ENCODE measurements around the gene ATF6.
"Not testable (repeated sequence)": the region's sequence is repeated elsewhere in the genome, so short reads cannot be mapped to it uniquely, and the experiment has no call there.

ATF6 gene

GRCh38 chr1:161733526-161733925 is 32.6 kb upstream of the ATF6 start:
- DNase-seq (ENCODE audit: low spot score): no peak

DNA sequence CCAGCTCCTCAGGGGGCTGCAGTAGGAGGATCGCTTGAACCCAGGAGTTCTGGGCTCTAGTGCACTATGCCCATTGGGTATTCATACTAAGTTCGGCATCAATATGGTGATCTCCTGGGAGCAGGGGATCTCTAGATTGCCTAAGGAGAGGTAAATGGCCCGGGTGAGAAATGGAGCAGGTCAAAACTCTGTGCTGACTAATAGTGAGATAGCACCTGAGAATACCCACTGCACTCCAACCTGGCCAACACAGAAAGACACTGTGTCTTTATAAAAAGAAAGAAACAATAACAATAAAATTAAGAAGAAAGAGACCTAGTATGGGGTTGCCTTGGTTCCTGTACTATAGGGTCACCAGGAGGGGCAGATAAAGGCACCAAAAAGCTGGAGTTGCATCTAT is 30.3 kb upstream of the ATF6 start:
- no peak for DNase-seq (ENCODE audit: low spot score)

DNA sequence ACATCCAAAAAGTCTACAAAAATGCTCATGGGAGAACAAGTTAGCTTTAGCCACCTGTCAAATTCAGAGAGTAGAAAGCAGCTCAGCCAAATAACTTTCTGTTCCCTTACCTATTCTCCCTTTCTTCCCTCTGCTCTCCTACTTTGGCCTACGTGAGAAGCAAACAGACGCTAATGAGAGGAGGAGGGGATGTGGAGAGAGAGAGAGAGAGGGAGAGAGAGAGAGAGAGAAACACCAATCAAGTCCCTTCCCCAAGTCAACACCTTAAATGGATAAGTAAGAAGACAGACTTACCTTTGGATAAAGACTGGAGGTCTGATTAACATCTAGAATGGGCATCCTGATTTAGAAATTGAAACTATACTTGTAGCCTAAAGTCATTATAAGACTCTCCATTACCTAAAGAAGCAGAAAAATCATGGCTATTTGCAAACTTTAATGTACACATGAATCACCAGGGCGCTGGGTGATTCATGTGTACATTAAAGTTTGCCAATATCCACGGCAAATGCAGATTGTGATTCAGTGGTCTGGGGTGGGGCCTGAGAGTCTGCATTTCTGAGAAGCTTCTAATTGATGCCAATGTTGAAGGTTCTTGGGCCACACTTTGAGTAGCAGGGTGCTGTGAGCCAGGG is 29.7 kb upstream of the ATF6 start:
- no peak for DNase-seq (ENCODE audit: low spot score)

- DNase-seq (ENCODE audit: low spot score): no peak
These were observed 28.5 kb upstream of the ATF6 start for GRCh38 chr1:161737625-161738024.

DNA sequence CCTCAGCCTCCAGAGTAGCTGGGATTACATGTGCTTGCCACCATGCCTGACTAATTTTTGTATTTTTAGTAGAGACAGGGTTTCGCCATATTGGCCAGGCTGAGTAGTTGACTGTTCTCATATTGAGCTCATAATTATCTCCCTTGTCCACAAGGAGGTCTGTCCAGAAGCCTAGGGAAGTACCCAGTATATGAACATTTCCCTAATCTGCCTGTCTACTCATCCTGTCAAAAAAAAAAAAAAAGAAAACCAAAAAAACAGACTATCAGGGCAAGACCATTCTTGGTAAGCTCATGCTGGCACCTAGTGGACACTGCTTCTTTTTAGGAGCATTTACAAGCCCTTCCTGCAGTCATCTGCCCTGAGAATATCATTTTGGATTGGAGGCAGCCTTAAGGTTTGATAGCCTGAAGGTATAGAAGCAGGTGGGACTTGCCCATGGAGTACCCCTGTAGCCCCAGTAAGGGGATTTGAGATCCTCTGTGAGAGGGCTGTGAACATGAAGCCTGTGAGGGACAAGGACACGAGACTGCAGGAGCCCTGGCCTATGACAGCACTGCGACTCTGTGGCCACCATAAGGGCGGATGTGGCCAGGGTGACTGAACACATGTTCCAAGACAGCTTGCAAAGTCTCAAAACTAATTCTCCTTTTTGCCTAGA is 27.4 kb upstream of the ATF6 start:
- peak; percentile 83 for DNase-seq (ENCODE audit: low spot score)

GRCh38 chr1:161739865-161740566 is 26.1 kb upstream of the ATF6 start:
- DNase-seq (ENCODE audit: low spot score): peak; percentile 51

DNA sequence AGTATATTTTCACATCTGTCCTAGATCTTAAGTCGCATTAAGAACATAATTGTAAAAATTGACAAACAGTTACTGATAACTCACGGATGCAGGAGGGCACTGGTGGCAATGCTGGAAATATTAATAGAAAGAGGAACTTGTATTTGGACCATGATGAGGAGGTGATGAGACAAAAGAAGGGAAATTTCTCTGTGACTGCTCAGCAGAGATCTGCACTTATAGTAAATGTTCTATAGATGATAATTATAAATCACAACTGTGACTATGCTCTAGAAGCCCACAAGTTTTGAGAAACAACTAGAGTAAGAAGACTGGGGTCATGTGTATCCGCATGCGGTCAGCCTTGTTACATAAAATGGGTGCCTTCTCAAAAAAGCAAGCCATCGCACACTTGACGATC is 25.2 kb upstream of the ATF6 start:
- DNase-seq (ENCODE audit: low spot score): no peak

DNA sequence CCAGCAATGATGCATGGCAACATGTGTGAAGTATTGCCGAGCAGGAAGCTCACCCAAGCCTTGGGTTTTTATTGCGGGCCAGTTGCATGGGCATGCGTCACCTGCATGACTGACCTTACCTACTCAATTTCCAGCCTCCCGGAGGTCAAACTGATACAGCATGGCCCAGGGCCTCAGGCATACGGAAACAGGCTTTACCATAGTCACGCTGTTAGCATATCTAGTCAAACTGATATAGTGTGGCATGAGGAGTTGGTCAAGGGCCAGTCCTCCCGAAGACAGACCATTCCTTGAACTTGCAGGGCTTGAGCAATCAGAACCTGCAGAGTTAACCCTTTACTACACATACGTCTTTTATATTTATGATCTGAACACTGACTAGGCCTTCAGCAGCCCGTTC is 22.9 kb upstream of the ATF6 start:
- DNase-seq (ENCODE audit: low spot score): no peak

DNA sequence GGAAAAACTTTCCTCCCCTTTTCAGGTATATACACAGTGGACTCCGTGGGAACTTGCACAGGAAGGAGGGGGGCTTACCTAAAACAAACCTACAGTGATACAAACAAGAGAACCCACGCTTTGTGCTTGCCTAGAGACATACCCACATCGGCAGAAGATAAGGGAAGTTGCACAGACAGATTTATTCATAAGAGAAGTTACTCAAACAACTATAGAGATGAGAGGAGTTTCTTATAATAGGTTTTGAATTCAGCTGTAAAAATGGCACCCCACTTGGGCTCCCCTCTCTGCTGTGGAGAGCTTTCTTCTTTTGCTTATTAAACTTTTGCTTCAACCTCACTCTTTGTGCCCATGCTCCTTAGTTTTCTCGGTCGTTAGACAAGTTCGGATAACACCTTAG is 18.3 kb upstream of the ATF6 start:
- DNase-seq (ENCODE audit: low spot score): no peak

DNA sequence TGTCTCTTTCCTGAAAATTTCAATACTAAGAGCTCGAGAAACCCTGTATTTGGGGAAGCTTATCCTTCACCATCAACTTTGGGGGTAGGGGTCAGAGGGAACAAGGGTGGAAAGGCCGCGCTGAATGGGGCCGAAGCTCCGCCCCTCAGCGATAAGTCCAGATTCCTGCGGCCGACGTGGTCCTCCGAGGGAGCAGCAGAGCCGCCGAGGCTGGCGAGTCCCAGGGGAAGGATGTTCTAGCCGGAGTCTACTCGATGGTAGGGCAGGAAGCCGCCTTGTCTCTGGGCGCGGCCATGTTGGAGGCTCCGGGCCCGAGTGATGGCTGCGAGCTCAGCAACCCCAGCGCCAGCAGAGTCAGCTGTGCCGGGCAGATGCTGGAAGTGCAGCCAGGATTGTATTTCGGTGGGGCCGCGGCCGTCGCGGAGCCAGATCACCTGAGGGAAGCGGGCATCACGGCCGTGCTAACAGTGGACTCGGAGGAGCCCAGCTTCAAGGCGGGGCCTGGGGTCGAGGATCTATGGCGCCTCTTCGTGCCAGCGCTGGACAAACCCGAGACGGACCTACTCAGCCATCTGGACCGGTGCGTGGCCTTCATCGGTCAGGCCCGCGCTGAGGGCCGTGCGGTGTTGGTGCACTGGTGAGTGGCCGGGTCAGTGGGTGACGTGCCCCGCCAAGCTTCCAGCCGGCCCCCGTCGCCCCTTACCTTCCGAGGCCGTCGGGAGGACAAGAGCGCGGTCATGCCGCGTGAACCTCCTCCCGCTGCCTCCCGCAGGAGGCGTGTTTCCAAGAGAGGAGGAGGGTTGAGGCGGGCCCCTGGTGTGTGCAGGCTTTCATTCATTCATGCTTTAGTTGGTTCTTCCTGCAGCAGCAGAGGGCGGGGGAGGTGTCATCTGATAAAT is 16.4 kb upstream of the ATF6 start, which contains the start of gene DUSP12:
DUSP12 (plus strand) TSS at position 278 of the 899 bp plus-strand sequence; CDS start at position 294, 16 bp downstream.
- DNase-seq (ENCODE audit: low spot score): peak; percentile 98

- peak; percentile 87 for DNase-seq (ENCODE audit: low spot score)
These were observed 2.5 kb upstream of the ATF6 start for GRCh38 chr1:161763522-161764098.

DNA sequence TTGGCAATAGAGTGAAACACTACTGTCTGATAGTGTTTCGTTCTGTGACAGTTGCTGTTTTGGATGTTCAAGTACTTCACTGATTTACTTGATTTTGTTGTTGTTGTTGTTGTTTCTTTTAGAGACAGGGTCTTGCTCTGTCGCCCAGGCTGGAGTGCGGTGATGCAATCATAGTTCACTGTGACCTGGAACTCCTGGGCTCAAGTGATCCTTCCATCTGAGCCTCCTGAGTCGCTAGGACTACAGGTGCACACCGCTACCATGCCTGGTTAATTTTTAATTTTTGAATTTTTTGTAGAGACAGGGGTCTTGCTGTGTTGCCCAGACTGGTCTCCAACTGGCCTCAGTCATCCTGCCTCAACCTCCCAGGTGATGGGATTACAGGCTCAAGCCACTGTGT is 2.3 kb downstream of the ATF6 start:
- no peak for DNase-seq (ENCODE audit: low spot score)

DNA sequence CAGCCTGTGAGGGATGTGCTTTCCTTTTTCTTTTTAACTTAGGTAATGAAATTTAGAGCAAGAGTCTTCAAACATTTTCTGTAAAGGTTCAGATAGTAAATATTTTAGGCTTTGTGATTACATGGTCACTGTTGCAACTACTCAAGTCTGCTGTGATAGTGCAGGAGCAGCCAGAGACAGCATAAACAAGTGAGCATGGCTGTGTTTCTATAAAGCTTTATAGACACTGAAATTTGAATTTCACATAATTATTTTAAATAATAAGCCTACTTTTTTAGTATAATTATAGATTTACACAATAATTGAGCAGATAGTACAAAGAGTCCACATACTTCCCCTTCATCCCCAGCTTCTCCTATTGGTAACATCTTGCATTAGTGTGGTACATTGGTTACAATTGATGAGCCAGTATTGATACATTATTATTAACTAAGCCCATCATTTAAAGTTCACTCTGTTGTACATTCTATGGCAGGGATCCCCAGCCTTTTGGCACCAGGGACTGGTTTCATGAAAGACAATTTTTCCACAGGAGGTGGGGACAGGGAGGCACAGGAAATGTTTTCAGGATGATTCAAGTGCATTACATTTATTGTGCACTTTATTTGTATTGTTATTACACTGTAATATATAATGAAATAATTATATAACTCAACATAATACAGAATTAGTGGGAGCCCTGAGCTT is 3.0 kb downstream of the ATF6 start:
- no peak for DNase-seq (ENCODE audit: low spot score)

- not testable (repeated sequence) for DNase-seq (ENCODE audit: low spot score)
These were observed 3.5 kb downstream of the ATF6 start for GRCh38 chr1:161769673-161770045.

GRCh38 chr1:161770250-161770649 is 4.1 kb downstream of the ATF6 start:
- no peak for DNase-seq (ENCODE audit: low spot score)

GRCh38 chr1:161771161-161771560 is 5.0 kb downstream of the ATF6 start:
- DNase-seq (ENCODE audit: low spot score): no peak

GRCh38 chr1:161771973-161772372 is 5.9 kb downstream of the ATF6 start:
- no peak for DNase-seq (ENCODE audit: low spot score)

- no peak for DNase-seq (ENCODE audit: low spot score)
These were observed 6.3 kb downstream of the ATF6 start for GRCh38 chr1:161772397-161772796.

DNA sequence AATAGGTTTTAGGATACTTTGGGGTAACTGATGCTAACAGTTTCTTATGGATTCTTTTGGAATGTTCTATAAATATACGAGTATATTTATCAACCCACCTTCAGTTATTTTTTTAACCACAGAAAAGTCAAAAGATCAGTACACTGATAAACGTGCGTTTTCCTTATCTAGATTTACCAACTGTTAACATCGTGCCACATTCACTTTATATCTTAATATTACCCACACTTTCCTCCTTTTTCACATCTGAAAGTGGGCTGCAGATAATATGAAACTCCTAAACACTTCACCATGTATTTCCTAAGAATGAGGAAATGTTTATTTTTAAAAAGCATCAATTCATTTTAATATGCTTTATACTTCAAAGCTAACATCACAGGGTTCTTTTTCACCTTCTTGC is 7.7 kb downstream of the ATF6 start:
- DNase-seq (ENCODE audit: low spot score): no peak

- DNase-seq (ENCODE audit: low spot score): no peak
These were observed 11.1 kb downstream of the ATF6 start for GRCh38 chr1:161777261-161777660.

DNA sequence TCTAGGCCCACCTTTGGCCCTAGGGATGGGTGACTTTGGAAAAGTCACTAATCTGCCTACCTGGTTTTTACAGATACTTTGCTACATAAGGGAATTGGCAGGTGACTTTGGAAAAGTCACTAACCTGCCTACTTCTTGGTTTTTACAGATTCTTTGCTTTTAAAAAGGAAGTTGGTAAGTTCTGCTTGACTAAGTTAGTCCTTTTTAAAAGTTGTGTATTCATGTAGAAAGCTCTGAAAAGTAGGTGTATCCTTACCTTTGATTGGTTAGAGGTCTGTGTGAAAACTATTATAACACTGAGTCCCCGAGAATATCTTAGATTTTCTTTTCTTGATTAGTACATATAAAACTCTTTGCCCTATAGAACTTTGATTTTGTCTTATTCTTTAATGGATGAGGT is 12.4 kb downstream of the ATF6 start:
- DNase-seq (ENCODE audit: low spot score): no peak
